Stimulated activated CD8-positive, alpha-beta memory T cell treated with anti-CD3 and anti-CD28 coated beads, Interleukin-4, amount 100 ng/mL, for 24 hours (primary cell): ENCODE measurements around the gene MAP4K1.
A peak's percentile ranks its signal among the peaks of the same experiment; 100 is the strongest.
"Not testable (repeated sequence)": the region's sequence is repeated elsewhere in the genome, so short reads cannot be mapped to it uniquely, and the experiment has no call there.

Experiments used
- DNase-seq: peaks from one replicate; pipeline ENCODE4 v3.0.0-alpha.2; 2020; ENCODE audit warnings: low read depth

The MAP4K1 gene

GRCh38 chr19:38624822-38625221, 7.1 kb upstream of the MAP4K1 start:
- DNase-seq: no peak

- no peak for DNase-seq
Measured at GRCh38 chr19:38619361-38620174, 1.8 kb upstream of the MAP4K1 start.

GRCh38 chr19:38618590-38619360, 1.0 kb upstream of the MAP4K1 start, which contains the start of gene EIF3K:
EIF3K (plus strand) TSS chr19:38619188; CDS start chr19:38619269, 81 bp downstream.
- peak; percentile 98 for DNase-seq

- DNase-seq: no peak
Measured at GRCh38 chr19:38617283-38617763, 430 bp downstream of the MAP4K1 start.

GRCh38 chr19:38616265-38616664, 1.5 kb downstream of the MAP4K1 start:
- no peak for DNase-seq

GRCh38 chr19:38615007-38615581, 2.7 kb downstream of the MAP4K1 start:
- DNase-seq: no peak

- no peak for DNase-seq
Measured at GRCh38 chr19:38614289-38614688, 3.5 kb downstream of the MAP4K1 start.

GRCh38 chr19:38606131-38606530, 11.6 kb downstream of the MAP4K1 start:
- no peak for DNase-seq

GRCh38 chr19:38602856-38603255, 14.9 kb downstream of the MAP4K1 start:
- not testable (repeated sequence) for DNase-seq

- no peak for DNase-seq
Measured at GRCh38 chr19:38599722-38600121, 18.0 kb downstream of the MAP4K1 start.

GRCh38 chr19:38597075-38597474, 20.7 kb downstream of the MAP4K1 start:
- DNase-seq: no peak

- DNase-seq: no peak
Measured at GRCh38 chr19:38596057-38596981, 21.4 kb downstream of the MAP4K1 start.

GRCh38 chr19:38592940-38593339, 24.8 kb downstream of the MAP4K1 start:
- no peak for DNase-seq

- no peak for DNase-seq
Measured at GRCh38 chr19:38588041-38588440, 29.7 kb downstream of the MAP4K1 start.

- no peak for DNase-seq
Measured at GRCh38 chr19:38587562-38587961, 30.2 kb downstream of the MAP4K1 start.

GRCh38 chr19:38583985-38584305, 33.8 kb downstream of the MAP4K1 start:
- no peak for DNase-seq

- no peak for DNase-seq
Measured at GRCh38 chr19:38583219-38583984, 34.4 kb downstream of the MAP4K1 start.

- DNase-seq: no peak
Measured at GRCh38 chr19:38580080-38580479, 37.7 kb downstream of the MAP4K1 start.

- DNase-seq: not testable (repeated sequence)
Measured at GRCh38 chr19:38579304-38579703, 38.4 kb downstream of the MAP4K1 start.

- DNase-seq: no peak
Measured at GRCh38 chr19:38577826-38578225, 39.9 kb downstream of the MAP4K1 start.

- no peak for DNase-seq
Measured at GRCh38 chr19:38571682-38572081, 46.1 kb downstream of the MAP4K1 start.
